KMS-11 (cell line): ENCODE measurements around the gene PLXNB2.

Experiments used
- H2AFZ ChIP-seq: fragments of 200-600 bp; sonication (generic); 2 replicates; pipeline ENCODE4 v1.6.1; 2016; ENCODE audit warnings: antibody characterized with exemption, mixed run types, low read depth
- H3K27ac ChIP-seq: fragments of 200-600 bp; sonication (generic); 2 replicates; pipeline ENCODE4 v1.6.1; 2016; ENCODE audit warnings: mild to moderate bottlenecking, mixed run types
- H3K27me3 ChIP-seq: fragments of 200-600 bp; sonication (generic); 2 replicates; pipeline ENCODE4 v1.6.1; 2017; ENCODE audit warnings: mild to moderate bottlenecking, low read depth, mixed run types, moderate library complexity; ENCODE audit not compliant: insufficient read depth
- H3K36me3 ChIP-seq: fragments of 200-600 bp; sonication (generic); 2 replicates; pipeline ENCODE4 v1.6.1; 2017; ENCODE audit warnings: mild to moderate bottlenecking, mixed run types; ENCODE audit not compliant: insufficient read depth
- H3K4me1 ChIP-seq: fragments of 200-600 bp; sonication (generic); 2 replicates; pipeline ENCODE4 v1.6.1; 2016; ENCODE audit warnings: mild to moderate bottlenecking, low read depth, mixed run types; ENCODE audit not compliant: poor library complexity, severe bottlenecking
- H3K4me2 ChIP-seq: fragments of 200-600 bp; sonication (generic); 2 replicates; pipeline ENCODE4 v1.7.0; 2016; ENCODE audit warnings: mild to moderate bottlenecking, mixed run types
- H3K4me3 ChIP-seq: fragments of 200-600 bp; sonication (generic); IDR thresholded peaks from 2 replicates; pipeline ENCODE4 v1.6.1; 2017; ENCODE audit warnings: low read depth, low read length, mixed read lengths; ENCODE audit not compliant: insufficient read depth
- H3K79me2 ChIP-seq: fragments of 200-600 bp; sonication (generic); 2 replicates; pipeline ENCODE4 v1.6.1; 2016; ENCODE audit warnings: low read depth, mixed run types; ENCODE audit not compliant: insufficient read depth
- H3K9ac ChIP-seq: fragments of 200-600 bp; sonication (generic); 2 replicates; pipeline ENCODE4 v1.6.1; 2016; ENCODE audit warnings: mild to moderate bottlenecking, mixed run types
- H4K20me1 ChIP-seq: fragments of 200-600 bp; sonication (generic); 2 replicates; pipeline ENCODE4 v1.6.1; 2016; ENCODE audit warnings: mild to moderate bottlenecking, mixed run types; ENCODE audit not compliant: insufficient read depth
- TF ChIP-seq, protein P1 (sequence below): fragments of 200-600 bp; sonication (generic); conservative IDR thresholded peaks from 2 replicates; pipeline ENCODE4 v1.6.1; 2017; ENCODE audit warnings: low read depth, mild to moderate bottlenecking, antibody characterized with exemption, low read length, moderate library complexity, mixed read lengths

The PLXNB2 gene

DNA sequence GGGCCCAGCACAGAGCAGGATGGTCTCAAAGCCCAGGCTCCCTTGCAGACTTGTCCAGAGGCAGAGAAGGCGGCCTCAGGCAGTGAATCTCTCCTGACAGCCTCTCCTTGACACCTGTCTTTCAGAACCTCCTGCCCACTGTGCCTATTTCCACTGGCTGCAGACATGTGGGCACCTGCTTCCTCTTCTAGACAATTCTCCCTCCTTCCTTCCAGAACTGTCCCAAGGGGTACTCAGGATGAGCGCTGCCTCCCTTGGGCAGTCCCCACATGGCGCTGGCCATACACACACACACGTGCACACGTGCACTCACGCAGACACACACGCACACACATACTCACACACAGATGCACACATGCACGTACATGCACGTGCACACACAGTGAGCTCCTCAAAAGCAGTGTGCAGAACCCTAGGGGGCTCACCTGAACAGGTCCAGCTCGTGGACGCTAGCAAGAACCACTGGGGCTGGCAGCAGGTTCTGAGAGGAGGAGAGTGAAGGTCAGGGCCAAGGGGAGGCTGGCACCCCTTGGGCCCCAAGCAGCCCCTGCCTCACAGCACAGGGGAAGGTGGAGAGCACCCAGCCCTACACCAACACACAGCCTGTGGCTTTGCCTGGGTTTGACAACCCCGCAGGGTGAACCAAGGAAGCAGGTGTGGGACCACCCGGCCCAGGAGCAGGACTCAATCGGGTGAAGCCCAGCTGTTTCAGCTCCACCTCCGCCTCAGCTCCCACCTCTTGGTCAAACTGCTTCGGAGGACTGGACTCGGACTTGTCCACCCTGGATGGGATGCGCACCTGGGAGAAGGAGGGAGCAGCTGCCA, 8.1 kb upstream of the PLXNB2 start:
- no peaks in the 10 kb centered on the region for H3K27me3 ChIP-seq
- no peak overlapping the region for H3K27ac ChIP-seq
- no peak overlapping the region for H3K9ac ChIP-seq
- peaks cover 6% of the 10 kb centered on the region for H3K4me1 ChIP-seq
- no peak overlapping the region for H2AFZ ChIP-seq
- no peaks in the 10 kb centered on the region for H3K79me2 ChIP-seq
- H3K4me3 ChIP-seq: no peak overlapping the region
- no peaks in the 10 kb centered on the region for H3K36me3 ChIP-seq
- TF ChIP-seq, protein P1, sequence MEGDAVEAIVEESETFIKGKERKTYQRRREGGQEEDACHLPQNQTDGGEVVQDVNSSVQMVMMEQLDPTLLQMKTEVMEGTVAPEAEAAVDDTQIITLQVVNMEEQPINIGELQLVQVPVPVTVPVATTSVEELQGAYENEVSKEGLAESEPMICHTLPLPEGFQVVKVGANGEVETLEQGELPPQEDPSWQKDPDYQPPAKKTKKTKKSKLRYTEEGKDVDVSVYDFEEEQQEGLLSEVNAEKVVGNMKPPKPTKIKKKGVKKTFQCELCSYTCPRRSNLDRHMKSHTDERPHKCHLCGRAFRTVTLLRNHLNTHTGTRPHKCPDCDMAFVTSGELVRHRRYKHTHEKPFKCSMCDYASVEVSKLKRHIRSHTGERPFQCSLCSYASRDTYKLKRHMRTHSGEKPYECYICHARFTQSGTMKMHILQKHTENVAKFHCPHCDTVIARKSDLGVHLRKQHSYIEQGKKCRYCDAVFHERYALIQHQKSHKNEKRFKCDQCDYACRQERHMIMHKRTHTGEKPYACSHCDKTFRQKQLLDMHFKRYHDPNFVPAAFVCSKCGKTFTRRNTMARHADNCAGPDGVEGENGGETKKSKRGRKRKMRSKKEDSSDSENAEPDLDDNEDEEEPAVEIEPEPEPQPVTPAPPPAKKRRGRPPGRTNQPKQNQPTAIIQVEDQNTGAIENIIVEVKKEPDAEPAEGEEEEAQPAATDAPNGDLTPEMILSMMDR: no peak
- no peaks in the 10 kb centered on the region for H4K20me1 ChIP-seq
- H3K4me2 ChIP-seq: no peak overlapping the region

DNA sequence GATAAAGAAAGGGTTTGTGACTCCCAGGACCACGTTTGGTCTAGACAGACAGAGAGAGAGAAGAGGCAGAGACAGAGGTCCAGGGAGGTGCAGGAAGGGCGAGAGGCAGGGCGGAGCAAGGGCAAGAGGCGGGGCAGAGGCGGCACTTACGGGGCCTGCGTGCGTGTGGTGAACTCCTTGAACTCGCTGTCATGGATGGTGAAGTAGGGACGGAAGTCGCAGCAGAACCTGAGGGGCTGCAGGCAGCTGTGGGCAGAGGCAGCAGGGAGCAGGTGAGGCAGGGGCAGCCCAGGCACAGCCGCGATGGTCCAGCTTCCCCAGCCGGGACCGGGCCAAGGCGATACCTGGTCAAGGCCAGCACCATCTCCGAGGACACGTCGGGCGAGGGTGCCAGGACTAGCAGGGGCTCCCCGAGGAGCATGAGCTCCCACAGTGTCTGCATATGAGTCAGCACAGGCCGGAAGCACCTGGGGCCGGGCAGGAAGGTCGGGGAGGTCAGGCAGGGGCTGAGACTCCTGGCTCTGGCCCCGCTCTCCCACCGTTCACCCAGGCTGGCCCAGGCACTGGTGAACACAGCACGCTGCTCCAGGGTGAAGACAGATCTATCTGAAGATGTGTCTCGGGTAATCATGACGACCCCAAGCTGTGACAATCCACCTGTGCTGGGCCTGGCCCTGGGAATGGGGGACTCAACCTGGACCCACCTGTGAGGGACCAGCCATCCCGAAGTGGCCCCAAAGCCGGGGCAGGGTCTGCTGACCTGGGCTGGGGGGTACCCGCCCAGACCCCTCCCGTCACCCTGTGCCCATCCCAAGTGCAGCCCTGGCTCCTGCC, 7.2 kb upstream of the PLXNB2 start:
- peaks cover 6% of the 10 kb centered on the region for H3K4me1 ChIP-seq
- H2AFZ ChIP-seq: peak overlapping the region; percentile 64; the same call in 1 of the 2 replicates
- peak overlapping the region; percentile 63 for H3K4me2 ChIP-seq
- no peaks in the 10 kb centered on the region for H4K20me1 ChIP-seq
- no peaks in the 10 kb centered on the region for H3K36me3 ChIP-seq
- H3K27ac ChIP-seq: no peak overlapping the region
- H3K4me3 ChIP-seq: no peak overlapping the region
- no peaks in the 10 kb centered on the region for H3K79me2 ChIP-seq
- no peaks in the 10 kb centered on the region for H3K27me3 ChIP-seq
- H3K9ac ChIP-seq: no peak overlapping the region; the same call in 1 of the 2 replicates
- TF ChIP-seq, protein P1: no peak

DNA sequence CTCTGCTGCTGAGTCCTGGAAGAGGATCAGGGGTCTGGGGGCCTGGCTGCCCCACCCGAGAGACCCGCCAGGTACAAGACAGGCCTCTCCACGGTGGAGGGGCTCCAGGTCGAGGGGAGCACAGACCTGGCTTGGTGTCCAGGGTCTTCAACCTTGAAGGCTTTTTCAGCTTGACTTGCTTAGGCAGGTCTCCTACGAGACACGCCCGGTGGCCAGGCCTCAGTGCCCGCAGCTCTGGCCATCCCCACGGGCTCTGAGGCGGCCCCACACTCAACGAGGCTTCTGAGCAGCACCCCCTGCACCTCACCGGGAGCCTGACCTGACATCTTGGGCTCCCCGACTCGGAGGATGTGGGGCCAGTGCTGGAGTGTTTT, 6.6 kb upstream of the PLXNB2 start:
- Histone ChIP-seq H3K4me2 (peak overlapping the region; percentile 63), H3K9ac (no peak overlapping the region; the same call in 1 of the 2 replicates), H4K20me1 (no peaks in the 10 kb centered on the region), H3K79me2 (no peaks in the 10 kb centered on the region), H3K27me3 (no peaks in the 10 kb centered on the region), H2AFZ (peak overlapping the region; percentile 64; the same call in 1 of the 2 replicates), H3K36me3 (no peaks in the 10 kb centered on the region), H3K4me1 (peaks cover 6% of the 10 kb centered on the region), H3K27ac (no peak overlapping the region), H3K4me3 (no peak overlapping the region)
- TF ChIP-seq, protein P1: no peak

DNA sequence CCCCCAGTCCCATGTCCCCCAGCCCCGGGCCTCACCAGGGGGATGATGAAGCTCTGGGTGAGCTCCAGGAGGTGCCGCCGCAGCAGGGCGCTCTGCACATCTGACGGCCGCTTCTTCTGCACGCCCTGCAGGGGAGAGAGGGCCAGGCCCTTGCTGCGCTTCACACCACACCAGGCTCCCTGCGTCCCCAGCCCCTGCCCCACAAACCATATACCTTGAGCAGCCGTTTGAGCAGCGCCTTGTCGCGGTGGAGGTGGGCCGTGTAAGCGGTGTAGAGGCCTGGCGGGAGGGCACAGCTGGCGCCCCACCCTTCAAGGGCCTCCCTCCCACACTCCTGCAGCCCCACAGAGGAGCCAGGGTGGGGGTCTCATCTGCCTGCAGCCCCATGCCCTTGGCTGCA, 6.2 kb upstream of the PLXNB2 start:
- TF ChIP-seq, protein P1: no peak
- no peak overlapping the region for H3K4me3 ChIP-seq
- no peak overlapping the region for H3K9ac ChIP-seq
- no peak overlapping the region for H3K27ac ChIP-seq
- no peaks in the 10 kb centered on the region for H3K79me2 ChIP-seq
- no peak overlapping the region for H3K4me2 ChIP-seq
- no peaks in the 10 kb centered on the region for H4K20me1 ChIP-seq
- peaks cover 6% of the 10 kb centered on the region for H3K4me1 ChIP-seq
- H2AFZ ChIP-seq: no peak overlapping the region
- H3K36me3 ChIP-seq: no peaks in the 10 kb centered on the region
- H3K27me3 ChIP-seq: no peaks in the 10 kb centered on the region
